K562 (cell line): ENCODE measurements around the gene ANKH. TPM values are rescaled to one million over a fixed set of nuclear protein-coding genes. Genes with fewer than 3 reads are reported as not detected.
"Not testable (repeated sequence)": the region's sequence is repeated elsewhere in the genome, so short reads cannot be mapped to it uniquely, and the experiment has no call there.

Experiments
- ATAC-seq: fragments of 200-7000 bp; cut with Tn5 transposase; 3 replicates; pipeline ENCODE4 v1.9.1; 2020; ENCODE audit warnings: moderate library complexity
- BruUV-seq: library from RNA; stranded (reverse); fragments of 400-500 nt; replicated peaks from 2 replicates; lab custom pipeline; 2021; lab: Mats Ljungman, UMichigan
- CTCF ChIA-PET: fragments of 300-600 bp; formaldehyde crosslinking; extraction: SDS; loops from one replicate; lab custom pipeline; 2021; ENCODE audit warnings: low intra/inter-chr PET ratio; lab: Yijun Ruan, JAX
- POLR2A ChIA-PET: fragments of 300-600, 350-650 bp; sonication (Branson Sonifier 250); formaldehyde crosslinking; extraction: SDS; loops from one replicate; lab custom pipeline; 2021; ENCODE audit warnings: antibody characterized with exemption, inconsistent platforms; lab: Yijun Ruan, JAX
- DNase-seq, 4 experiments: peaks; one replicate each; pipeline versions ENCODE4 v3.0.0 to v3.0.0-alpha.2; 2011 to 2018; ENCODE audit warnings: low spot score in 3 of 4, mixed read lengths in 3 of 4; ENCODE audit errors: extremely low read depth in 1 of 4
- FAIRE-seq: peaks from 2 replicates; lab custom pipeline; 2011; peaks lifted over from hg19 to GRCh38; lab: Jason Lieb, UNC
- H2AFZ ChIP-seq: 2 replicates; pipeline ENCODE4 v1.6.0; 2011; ENCODE audit warnings: low read depth, low read length, control low read depth, inconsistent platforms
- H3K27ac ChIP-seq: fragments of 200-600 bp; 3 replicates; pipeline ENCODE4 v1.8.0; 2011; ENCODE audit warnings: low read depth, mild to moderate bottlenecking, control low read depth, inconsistent platforms, low read length, moderate library complexity, mixed read lengths; ENCODE audit errors: extremely low read depth
- H3K27me3 ChIP-seq, 2 experiments: fragments of 300-600 bp in 1 of 2; 2 replicates in 1 of 2; 3 replicates in 1 of 2; pipeline versions ENCODE4 v1.6.0 to v1.8.0; 2011; ENCODE audit warnings: inconsistent platforms in 2 of 2, low read length in 2 of 2, mild to moderate bottlenecking in 1 of 2, mixed read lengths in 1 of 2, moderate library complexity in 1 of 2; ENCODE audit not compliant: control insufficient read depth in 2 of 2, insufficient read depth in 2 of 2
- H3K36me3 ChIP-seq: fragments of 300-600 bp; 3 replicates; pipeline ENCODE4 v1.8.0; 2011; ENCODE audit warnings: mild to moderate bottlenecking, low read length, inconsistent platforms; ENCODE audit not compliant: control insufficient read depth, insufficient read depth
- H3K4me1 ChIP-seq, 2 experiments: fragments of 200-600 bp in 1 of 2; replicated peaks in 1 of 2; 2 replicates in 1 of 2; 3 replicates in 1 of 2; pipeline versions ENCODE4 v1.5.1 to v1.8.0; 2011; ENCODE audit warnings: inconsistent platforms in 2 of 2, low read length in 2 of 2, mild to moderate bottlenecking in 1 of 2, mixed read lengths in 1 of 2, moderate library complexity in 1 of 2; ENCODE audit not compliant: control insufficient read depth in 2 of 2, insufficient read depth in 2 of 2
- H3K4me2 ChIP-seq: 2 replicates; pipeline ENCODE4 v1.6.1; 2011; ENCODE audit warnings: low read length, control low read depth, inconsistent platforms, mixed read lengths; ENCODE audit not compliant: insufficient read depth
- H3K4me3 ChIP-seq: fragments of 200-600 bp; sonication (generic), shearing (Covaris generic); 2 replicates; pipeline ENCODE4 v1.5.1; 2016; ENCODE audit warnings: control low read depth, inconsistent platforms
- H3K79me2 ChIP-seq: fragments of 200-600 bp; 3 replicates; pipeline ENCODE4 v1.8.0; 2011; ENCODE audit warnings: low read length, inconsistent platforms; ENCODE audit not compliant: control insufficient read depth, insufficient read depth
- H3K9ac ChIP-seq, 2 experiments: 2 replicates each; pipeline versions ENCODE4 v1.6.0 to v1.6.1; 2011; ENCODE audit warnings: low read depth in 2 of 2, low read length in 2 of 2, control low read depth in 1 of 2, inconsistent platforms in 1 of 2, mild to moderate bottlenecking in 1 of 2, mixed read lengths in 1 of 2; ENCODE audit not compliant: insufficient read depth in 1 of 2
- H3K9me1 ChIP-seq: one replicate; pipeline ENCODE4 v1.6.0; 2011; ENCODE audit warnings: inconsistent platforms, mild to moderate bottlenecking, low read length, moderate library complexity; ENCODE audit not compliant: control insufficient read depth, insufficient read depth
- H3K9me3 ChIP-seq: replicated peaks from 2 replicates; pipeline ENCODE4 v1.5.1; 2011; ENCODE audit warnings: low read depth, low read length, inconsistent platforms; ENCODE audit not compliant: control insufficient read depth, insufficient read depth
- H4K20me1 ChIP-seq: replicated peaks from 2 replicates; pipeline ENCODE4 v1.6.1; 2011; ENCODE audit warnings: low read length, inconsistent platforms, mixed read lengths; ENCODE audit not compliant: control insufficient read depth, insufficient read depth
- GABPB2 ChIP-seq: fragments of 250-450 bp; sonication (Bioruptor Pico); conservative IDR thresholded peaks from 2 replicates; pipeline ENCODE4 v1.5.1; 2021; ENCODE audit warnings: mild to moderate bottlenecking
- GATAD2A ChIP-seq: fragments of 450-650 bp; IDR thresholded peaks from 2 replicates; pipeline ENCODE4 v1.6.1; 2017
- KLF13 ChIP-seq: fragments of 450-650 bp; IDR thresholded peaks from 2 replicates; pipeline ENCODE4 v1.6.1; 2016; ENCODE audit warnings: missing genetic modification characterization, low read depth, mild to moderate bottlenecking, missing compliant biosample characterization, moderate library complexity, borderline replicate concordance
- RBM22 ChIP-seq: fragments of 200-400 bp; formaldehyde crosslinking; IDR thresholded peaks from 2 replicates; pipeline ENCODE4 v1.6.1; 2018; ENCODE audit warnings: low read length, low read depth; ENCODE audit not compliant: poor library complexity, severe bottlenecking
- RBM34 ChIP-seq: fragments of 200-400 bp; formaldehyde crosslinking; IDR thresholded peaks from 2 replicates; pipeline ENCODE4 v1.6.1; 2018; ENCODE audit warnings: low read length, borderline replicate concordance; ENCODE audit not compliant: insufficient read depth
- ZNF146 ChIP-seq: IDR thresholded peaks from one replicate; pipeline ENCODE4 v1.6.1; 2018; ENCODE audit warnings: missing compliant biosample characterization; ENCODE audit not compliant: unreplicated experiment
- ZNF184 ChIP-seq: sonication (generic); formaldehyde crosslinking; IDR thresholded peaks from 2 replicates; pipeline ENCODE4 v1.5.0; 2020; ENCODE audit warnings: missing genetic modification reagents
- ZNF232 ChIP-seq: sonication (generic); formaldehyde crosslinking; IDR thresholded peaks from 2 replicates; pipeline ENCODE4 v1.8.0; 2022; ENCODE audit warnings: mild to moderate bottlenecking, missing genetic modification reagents
- ZNF79 ChIP-seq: fragments of 250-450 bp; sonication (Bioruptor Pico); IDR thresholded peaks from 2 replicates; pipeline ENCODE4 v1.4.0; 2020; ENCODE audit warnings: low read depth, mild to moderate bottlenecking, moderate library complexity
- WGBS: fragments of 100-300 bp; shearing (Covaris generic); methylation state at CpG from one replicate; pipeline ENCODE4 v1.1.6; 2016; ENCODE audit warnings: low coverage, mixed read lengths; ENCODE audit not compliant: insufficient coverage; ENCODE audit errors: missing lambda C conversion rate; 5-methylcytosine and 5-hydroxymethylcytosine counted together
- in situ Hi-C: fragments of 300-500 bp; cut with MboI; formaldehyde crosslinking; loops from 4 replicates; pipeline ENCODE4 v1.15.0; 2018; ENCODE audit warnings: inconsistent platforms, mixed read lengths
- intact Hi-C: fragments of 100-400 bp; cut with micrococcal nuclease; formaldehyde crosslinking; loops from 2 replicates; pipeline ENCODE4 v1.14.2; 2022
- polyA plus RNA-seq, 8 experiments: library from polyadenylated mRNA; depleted of rRNA in 4 of 8; stranded (reverse) in 5 of 8; unstranded in 3 of 8; fragments of >200 nt; fragmentation: Nextera tagmentation in 2 of 8; fragmentation: Illumina TruSeq in 1 of 8; extraction: Ambion mirVana in 2 of 8; extraction: Trizol in 1 of 8; gene quantifications; 2 replicates each; pipeline versions ENCODE4 v1.2.1 to v1.2.3, GENCODE V29; 2011 to 2014; ENCODE audit warnings: inconsistent platforms in 1 of 8, missing spikeins in 1 of 8
- total RNA-seq, 7 experiments: library from RNA; depleted of rRNA in 6 of 7; stranded (reverse); fragments of >200 nt in 6 of 7; fragmentation: Illumina TruSeq in 2 of 7; extraction: Trizol in 2 of 7; gene quantifications; 2 replicates each; pipeline versions ENCODE4 v1.2.1 to v1.2.3, GENCODE V29; 2011 to 2021; ENCODE audit warnings: low replicate concordance in 1 of 7
- TF ChIP-seq, protein P1 (sequence below): fragments of 450-650 bp; formaldehyde crosslinking; IDR thresholded peaks from 2 replicates; pipeline ENCODE4 v1.4.0; 2020; ENCODE audit warnings: mild to moderate bottlenecking
- TF ChIP-seq, protein P2 (sequence below): fragments of 250-450 bp; sonication (Bioruptor Pico); IDR thresholded peaks from 2 replicates; pipeline ENCODE4 v1.8.0; 2022; ENCODE audit warnings: moderate library complexity, mild to moderate bottlenecking, inconsistent platforms

Gene ANKH
- total and polyA plus RNA-seq, 9 of the 15 experiments (the other 6 are each of a cell fraction or from before 2014, with no cell fraction given): 0.79 to 12.2 (median 4.5) TPM

DNA sequence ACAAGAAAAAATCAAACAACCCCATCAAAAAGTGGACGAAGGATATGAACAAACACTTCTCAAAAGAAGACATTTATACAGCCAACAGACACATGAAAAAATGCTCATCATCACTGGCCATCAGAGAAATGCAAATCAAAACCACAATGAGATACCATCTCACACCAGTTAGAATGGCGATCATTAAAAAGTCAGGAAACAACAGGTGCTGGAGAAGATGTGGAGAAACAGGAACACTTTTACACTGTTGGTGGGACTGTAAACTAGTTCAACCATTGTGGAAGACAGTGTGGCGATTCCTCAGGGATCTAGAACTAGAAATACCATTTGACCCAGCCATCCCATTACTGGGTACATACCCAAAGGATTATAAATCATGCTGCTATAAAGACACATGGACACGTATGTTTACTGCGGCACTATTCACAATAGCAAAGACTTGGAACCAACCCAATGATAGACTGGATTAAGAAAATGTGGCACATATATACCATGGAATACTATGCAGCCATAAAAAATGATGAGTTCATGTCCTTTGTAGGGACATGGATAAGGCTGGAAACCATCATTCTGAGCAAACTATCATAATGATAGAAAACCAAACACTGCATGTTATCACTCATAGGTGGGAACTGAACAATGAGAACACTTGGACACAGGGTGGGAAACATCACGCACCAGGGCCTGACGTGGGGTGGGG is 34.0 kb downstream of the ANKH start:
- H3K4me2 ChIP-seq, intact Hi-C loops, H4K20me1 ChIP-seq, FAIRE-seq, H2AFZ ChIP-seq, H3K27me3 ChIP-seq, H3K27ac ChIP-seq, H3K4me3 ChIP-seq, H3K4me1 ChIP-seq, in situ Hi-C loops, CTCF ChIA-PET, DNase-seq, H3K79me2 ChIP-seq, BruUV-seq, POLR2A ChIA-PET, H3K9me3 ChIP-seq, H3K9ac ChIP-seq, ATAC-seq, H3K9me1 ChIP-seq, H3K36me3 ChIP-seq: not testable (repeated sequence)
- TF ChIP-seq ZNF146 (CRISPR knock-in tag): peak; percentile 67
- 27% methylated on average over 5 of the region's 7 CpGs for WGBS

DNA sequence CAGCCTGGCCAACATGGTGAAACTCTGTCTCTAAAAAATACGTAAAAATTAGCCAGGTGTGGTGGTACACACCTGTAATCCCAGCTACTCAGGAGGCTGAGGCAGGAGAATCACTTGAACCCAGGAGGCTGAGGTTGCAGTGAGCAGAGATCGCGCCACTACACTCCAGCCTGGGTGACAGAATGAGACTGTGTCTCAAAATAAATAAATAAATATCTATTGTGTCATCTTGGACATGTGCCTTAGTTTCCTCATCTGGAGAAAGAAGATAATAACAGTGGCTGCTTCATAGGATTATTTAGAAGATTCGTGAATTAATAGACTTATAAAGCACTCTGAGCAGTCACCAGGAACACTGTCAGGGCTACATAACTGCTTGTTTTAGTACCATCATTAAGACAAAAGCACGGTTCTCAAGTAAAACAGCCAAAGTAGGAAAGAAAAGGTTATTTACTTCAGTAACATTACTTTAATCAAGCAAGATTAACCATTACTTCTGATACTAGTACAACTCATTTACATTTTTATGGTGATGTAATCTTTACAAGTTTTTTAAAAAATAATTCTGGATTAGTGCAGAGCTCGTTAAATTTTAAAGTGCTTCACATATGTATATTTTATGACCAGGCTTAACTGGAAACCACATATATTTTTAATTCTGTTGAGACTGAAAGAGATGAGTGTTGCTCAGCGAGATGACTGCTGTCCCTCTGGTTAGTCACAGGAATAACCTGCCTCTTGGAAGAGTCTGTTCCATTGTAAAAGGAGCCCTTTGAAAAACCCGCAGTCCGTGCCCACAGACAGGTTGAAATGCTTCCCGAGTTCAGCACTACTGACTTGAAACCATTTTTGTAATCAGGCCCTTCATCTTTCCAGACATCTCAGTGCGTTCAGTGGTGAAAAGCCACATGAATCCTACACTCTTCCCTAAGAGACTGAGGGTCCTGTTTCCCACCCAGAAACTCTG is 36.7 kb downstream of the ANKH start:
- Histone ChIP-seq H4K20me1 (no peaks in the 10 kb centered on the region), H3K9me3 (no peaks in the 10 kb centered on the region), H3K4me2 (no peak overlapping the region), H3K27ac (no peak overlapping the region), H3K9me1 (no peaks in the 10 kb centered on the region), H3K79me2 (no peaks in the 10 kb centered on the region), H2AFZ (no peak overlapping the region), H3K27me3 (peaks cover 0 to 5% of the 10 kb centered on the region in 2 experiments; a peak in 2 of 5 replicates), H3K4me1 (no peaks in the 10 kb centered on the region), H3K36me3 (no peaks in the 10 kb centered on the region), H3K4me3 (no peak overlapping the region), H3K9ac (no peak overlapping the region)
- intact Hi-C loops (no loop called here), in situ Hi-C loops (no loop called here)
- FAIRE-seq (no peak), DNase-seq (no peak), ATAC-seq (no peak)
- BruUV-seq: no TSS peak
- CTCF ChIA-PET: no interaction called here
- 4% methylated on average over 11 of the region's 11 CpGs for WGBS
- POLR2A ChIA-PET: no interaction called here
- TF ChIP-seq ZNF184 (CRISPR knock-in tag) (no peak), GABPB2 (CRISPR knock-in tag) (no peak), ZNF79 (CRISPR knock-in tag) (no peak), GATAD2A (no peak), RBM34 (no peak), KLF13 (no peak), ZNF232 (CRISPR knock-in tag) (no peak), RBM22 (no peak)
- TF ChIP-seq, protein P1, sequence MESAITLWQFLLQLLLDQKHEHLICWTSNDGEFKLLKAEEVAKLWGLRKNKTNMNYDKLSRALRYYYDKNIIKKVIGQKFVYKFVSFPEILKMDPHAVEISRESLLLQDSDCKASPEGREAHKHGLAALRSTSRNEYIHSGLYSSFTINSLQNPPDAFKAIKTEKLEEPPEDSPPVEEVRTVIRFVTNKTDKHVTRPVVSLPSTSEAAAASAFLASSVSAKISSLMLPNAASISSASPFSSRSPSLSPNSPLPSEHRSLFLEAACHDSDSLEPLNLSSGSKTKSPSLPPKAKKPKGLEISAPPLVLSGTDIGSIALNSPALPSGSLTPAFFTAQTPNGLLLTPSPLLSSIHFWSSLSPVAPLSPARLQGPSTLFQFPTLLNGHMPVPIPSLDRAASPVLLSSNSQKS (CRISPR knock-in tag): no peak
- TF ChIP-seq, protein P2, sequence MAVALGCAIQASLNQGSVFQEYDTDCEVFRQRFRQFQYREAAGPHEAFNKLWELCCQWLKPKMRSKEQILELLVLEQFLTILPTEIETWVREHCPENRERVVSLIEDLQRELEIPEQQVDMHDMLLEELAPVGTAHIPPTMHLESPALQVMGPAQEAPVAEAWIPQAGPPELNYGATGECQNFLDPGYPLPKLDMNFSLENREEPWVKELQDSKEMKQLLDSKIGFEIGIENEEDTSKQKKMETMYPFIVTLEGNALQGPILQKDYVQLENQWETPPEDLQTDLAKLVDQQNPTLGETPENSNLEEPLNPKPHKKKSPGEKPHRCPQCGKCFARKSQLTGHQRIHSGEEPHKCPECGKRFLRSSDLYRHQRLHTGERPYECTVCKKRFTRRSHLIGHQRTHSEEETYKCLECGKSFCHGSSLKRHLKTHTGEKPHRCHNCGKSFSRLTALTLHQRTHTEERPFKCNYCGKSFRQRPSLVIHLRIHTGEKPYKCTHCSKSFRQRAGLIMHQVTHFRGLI (CRISPR knock-in tag): no peak
